Upper lobe of left lung (tissue), 6 donors: ENCODE results near the gene ZNF575. TPM values are rescaled to one million over a fixed set of nuclear protein-coding genes. Genes with fewer than 3 reads are reported as not detected.

Source experiments
- ATAC-seq, 2 donors: fragments of 200-7000 bp; cut with Tn5 transposase; one replicate each; pipeline ENCODE4 v1.9.1; 2022; ENCODE audit warnings: mild to moderate bottlenecking in 2 of 2, moderate library complexity in 2 of 2; ENCODE audit not compliant: low FRiP score in 2 of 2
- DNase-seq, 2 donors: peaks; one replicate each; pipeline ENCODE4 v3.0.0-alpha.2; 2019 to 2020
- H3K27ac ChIP-seq, 4 donors: fragments of 200-600 bp; sonication (generic); one replicate each; pipeline ENCODE4 v1.5.1; 2016 to 2019
- H3K27me3 ChIP-seq, 4 donors: fragments of 200-600 bp; sonication (generic); one replicate each; pipeline ENCODE4 v1.5.1; 2017 to 2019
- H3K36me3 ChIP-seq, 4 donors: fragments of 200-600 bp; sonication (generic); one replicate each; pipeline ENCODE4 v1.5.1; 2016 to 2019
- H3K4me1 ChIP-seq, 4 donors: fragments of 200-600 bp; sonication (generic); one replicate each; pipeline ENCODE4 v1.5.1; 2018 to 2019
- H3K4me3 ChIP-seq, 4 donors: fragments of 200-600 bp; sonication (generic); one replicate each; pipeline ENCODE4 v1.5.1; 2017 to 2019; ENCODE audit warnings: mild to moderate bottlenecking in 2 of 4, moderate library complexity in 1 of 4
- H3K9me3 ChIP-seq, 4 donors: fragments of 200-600 bp; sonication (generic); one replicate each; pipeline ENCODE4 v1.5.1; 2018 to 2019
- EP300 ChIP-seq, 4 donors: sonication (generic); formaldehyde crosslinking; IDR thresholded peaks; one replicate each; pipeline ENCODE4 v1.5.1; 2017; ENCODE audit warnings: antibody characterized with exemption in 4 of 4, control low read depth in 2 of 4
- POLR2A ChIP-seq, 4 donors: fragments of 450-650 bp; IDR thresholded peaks; one replicate each; pipeline ENCODE4 v1.5.1; 2016 to 2017; ENCODE audit warnings: antibody characterized with exemption in 4 of 4, mild to moderate bottlenecking in 2 of 4
- POLR2AphosphoS5 ChIP-seq, 2 donors: sonication (generic); formaldehyde crosslinking; IDR thresholded peaks; one replicate each; pipeline ENCODE4 v1.5.1; 2017; ENCODE audit warnings: antibody characterized with exemption in 2 of 2
- WGBS, 2 donors: methylation state at CpG; one replicate each; pipeline ENCODE4 v1.1.5; 2017 to 2018; 5-methylcytosine and 5-hydroxymethylcytosine counted together
- total RNA-seq, 6 donors: library from RNA; depleted of rRNA in 4 of 6; stranded (reverse); fragments of >200 nt in 4 of 6; gene quantifications; one replicate each; pipeline versions ENCODE4 v1.1.0 to v1.2.1, GENCODE V29; 2016 to 2021
- TF ChIP-seq, protein P1 (sequence below), 6 experiments: fragments of 450-650 bp in 4 of 6; fragments of 200-600 bp in 2 of 6; sonication (generic) in 2 of 6; IDR thresholded peaks; one replicate each; pipeline ENCODE4 v1.5.1; 2016 to 2019; ENCODE audit warnings: antibody characterized with exemption in 6 of 6
- donor health status: DM: no; HTN: no; CAD: no; lungs with moderate emphysema.
- donor health status: DM: no; HTN: yes; CAD: no; lungs with severe emphysema.

ZNF575 gene
- total RNA-seq, 6 donors from 2014 or later, result 0.76 to 4.4 (median 2.7) TPM; not detected in 1

DNA sequence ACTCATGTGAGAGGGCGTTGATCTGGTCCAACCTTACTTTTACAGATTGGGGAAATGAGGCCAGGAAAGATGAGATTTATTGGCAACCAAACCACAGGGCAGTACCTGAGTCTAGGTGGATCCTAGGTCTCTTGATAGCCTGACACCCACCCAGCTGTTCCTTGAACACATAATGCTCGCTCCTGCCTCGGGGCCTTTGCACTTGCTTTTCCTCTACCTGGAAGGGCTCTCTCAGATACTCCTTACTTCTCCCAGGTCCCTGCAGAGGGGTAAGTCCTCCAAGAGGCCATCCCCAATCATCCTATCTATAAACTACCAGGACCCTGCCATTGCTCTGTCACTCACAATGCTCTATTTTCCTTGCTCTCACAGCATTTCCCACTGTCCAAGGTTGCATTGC lies 7.4 kb downstream of the ZNF575 start:
- H3K4me3 ChIP-seq, result no peak overlapping the region
- DNase-seq (no peak), ATAC-seq (no peak)
- no peak for TF ChIP-seq EP300 (IDR thresholded peaks at IDR 0.05)
- TF ChIP-seq, protein P1, sequence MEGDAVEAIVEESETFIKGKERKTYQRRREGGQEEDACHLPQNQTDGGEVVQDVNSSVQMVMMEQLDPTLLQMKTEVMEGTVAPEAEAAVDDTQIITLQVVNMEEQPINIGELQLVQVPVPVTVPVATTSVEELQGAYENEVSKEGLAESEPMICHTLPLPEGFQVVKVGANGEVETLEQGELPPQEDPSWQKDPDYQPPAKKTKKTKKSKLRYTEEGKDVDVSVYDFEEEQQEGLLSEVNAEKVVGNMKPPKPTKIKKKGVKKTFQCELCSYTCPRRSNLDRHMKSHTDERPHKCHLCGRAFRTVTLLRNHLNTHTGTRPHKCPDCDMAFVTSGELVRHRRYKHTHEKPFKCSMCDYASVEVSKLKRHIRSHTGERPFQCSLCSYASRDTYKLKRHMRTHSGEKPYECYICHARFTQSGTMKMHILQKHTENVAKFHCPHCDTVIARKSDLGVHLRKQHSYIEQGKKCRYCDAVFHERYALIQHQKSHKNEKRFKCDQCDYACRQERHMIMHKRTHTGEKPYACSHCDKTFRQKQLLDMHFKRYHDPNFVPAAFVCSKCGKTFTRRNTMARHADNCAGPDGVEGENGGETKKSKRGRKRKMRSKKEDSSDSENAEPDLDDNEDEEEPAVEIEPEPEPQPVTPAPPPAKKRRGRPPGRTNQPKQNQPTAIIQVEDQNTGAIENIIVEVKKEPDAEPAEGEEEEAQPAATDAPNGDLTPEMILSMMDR (IDR thresholded peaks at IDR 0.05), result no peak
- no peak for TF ChIP-seq POLR2A (IDR thresholded peaks at IDR 0.05)
- TF ChIP-seq POLR2AphosphoS5 (IDR thresholded peaks at IDR 0.05), result no peak
- H3K27me3 ChIP-seq, result no peaks in the 10 kb centered on the region
- H3K27ac ChIP-seq, result no peak overlapping the region
- H3K36me3 ChIP-seq, result peaks cover 7 to 74% (median 51%) of the 10 kb centered on the region in 4 donors
- H3K9me3 ChIP-seq, result peaks cover 0 to 7% (median 3%) of the 10 kb centered on the region in 4 donors
- H3K4me1 ChIP-seq, result peaks cover 0 to 6% (median under 1%) of the 10 kb centered on the region in 4 donors
- 95% methylated on average over 3 of the region's 3 CpGs for WGBS, 2 donors

DNA sequence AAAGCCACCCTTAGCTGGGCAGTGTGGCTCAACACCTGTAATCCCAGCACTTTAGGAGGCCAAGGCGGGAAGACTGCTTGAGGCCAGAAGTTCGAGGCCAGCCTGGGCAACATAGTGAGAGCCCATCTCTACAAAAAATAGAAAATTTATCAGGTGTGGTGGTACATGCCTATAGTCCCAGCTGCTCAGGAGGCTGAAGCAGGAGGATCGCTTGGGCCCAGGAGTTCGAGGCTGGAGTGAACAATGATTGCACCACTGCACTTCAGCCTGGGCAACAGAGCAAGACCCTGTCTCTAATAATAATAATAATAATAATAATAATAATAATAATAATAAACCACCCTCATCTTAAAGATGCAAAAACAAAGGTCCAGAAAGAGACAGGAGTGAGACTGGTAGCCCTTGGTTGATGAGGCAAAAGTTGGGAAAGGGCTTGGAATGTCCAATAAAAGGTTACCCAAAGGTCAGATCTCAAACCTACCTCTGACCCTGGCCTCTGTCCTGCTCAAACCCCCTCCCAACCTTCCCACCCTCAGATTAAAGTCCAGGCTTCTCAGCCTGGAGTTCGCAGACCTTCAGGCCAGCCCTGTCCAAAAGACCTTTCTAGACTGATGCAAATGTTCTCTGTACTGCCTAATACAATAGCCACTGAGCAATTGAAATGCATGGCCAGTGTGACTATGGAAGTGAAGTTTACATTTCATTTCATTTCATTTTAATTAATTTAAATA lies 9.1 kb downstream of the ZNF575 start:
- no peak for TF ChIP-seq EP300 (IDR thresholded peaks at IDR 0.05)
- TF ChIP-seq POLR2A (IDR thresholded peaks at IDR 0.05), result no peak
- TF ChIP-seq POLR2AphosphoS5 (IDR thresholded peaks at IDR 0.05), result no peak
- TF ChIP-seq, protein P1 (IDR thresholded peaks at IDR 0.05), result no peak
- H3K27ac ChIP-seq, result no peak overlapping the region
- peaks cover 7 to 89% (median 59%) of the 10 kb centered on the region in 4 donors for H3K36me3 ChIP-seq
- no peaks in the 10 kb centered on the region for H3K4me1 ChIP-seq
- H3K27me3 ChIP-seq, result no peaks in the 10 kb centered on the region
- 93 to 99% methylated on average over 5 of the region's 5 CpGs for WGBS, 2 donors
- ATAC-seq (no peak), DNase-seq (no peak)
- no peak overlapping the region for H3K4me3 ChIP-seq
- peaks cover 0 to 7% (median 3%) of the 10 kb centered on the region in 4 donors for H3K9me3 ChIP-seq

DNA sequence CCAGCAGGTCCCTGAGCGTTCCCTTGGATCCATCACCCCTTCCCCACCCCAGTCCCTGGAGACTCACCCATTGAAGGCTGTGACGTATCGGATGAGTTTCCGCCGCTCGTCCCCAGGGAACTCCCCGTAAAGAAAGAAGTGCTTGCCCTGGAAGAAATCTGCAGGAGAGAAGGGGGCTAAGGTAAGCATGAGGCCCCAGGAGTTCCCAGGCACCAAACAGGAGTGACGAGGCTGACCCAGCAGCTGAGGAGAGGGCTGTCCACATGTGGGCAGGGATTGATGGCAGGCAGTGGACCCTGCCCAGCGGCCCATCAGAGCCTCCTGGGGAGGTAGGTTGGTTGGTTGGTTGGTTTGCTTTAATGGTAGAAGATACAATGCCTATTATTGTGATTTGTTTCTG lies 11.1 kb downstream of the ZNF575 start:
- ATAC-seq (no peak), DNase-seq (no peak)
- 91 to 97% methylated on average over 8 to 9 of the region's 9 CpGs for WGBS, 2 donors
- no peaks in the 10 kb centered on the region for H3K4me1 ChIP-seq
- peaks cover 7 to 80% (median 50%) of the 10 kb centered on the region in 4 donors for H3K36me3 ChIP-seq
- H3K9me3 ChIP-seq, result peaks cover 0 to 2% (median 0%) of the 10 kb centered on the region in 4 donors
- H3K27ac ChIP-seq, result no peak overlapping the region
- H3K4me3 ChIP-seq, result no peak overlapping the region
- H3K27me3 ChIP-seq, result no peaks in the 10 kb centered on the region
- TF ChIP-seq EP300 (IDR thresholded peaks at IDR 0.05), result no peak
- no peak for TF ChIP-seq POLR2AphosphoS5 (IDR thresholded peaks at IDR 0.05)
- no peak for TF ChIP-seq POLR2A (IDR thresholded peaks at IDR 0.05)
- TF ChIP-seq, protein P1 (IDR thresholded peaks at IDR 0.05), result no peak

DNA sequence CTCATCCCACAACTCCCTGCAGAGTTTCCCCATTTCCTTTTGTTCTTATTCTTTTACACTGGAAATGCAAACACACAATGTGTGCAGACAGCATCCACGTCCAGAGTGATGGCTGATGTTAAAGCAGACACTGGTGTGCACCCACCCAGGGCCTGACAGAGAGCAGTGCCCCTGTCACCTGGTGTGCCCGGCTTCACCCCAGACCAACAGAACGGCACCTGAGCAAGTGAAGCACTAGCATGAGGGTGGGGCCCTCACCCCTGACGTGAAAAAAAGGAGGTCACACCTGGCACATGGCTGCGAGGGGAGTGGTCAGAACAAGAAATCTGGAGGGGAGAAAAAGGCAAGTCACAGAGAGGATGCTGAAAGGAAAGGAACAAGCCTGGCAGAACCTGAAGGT lies 12.3 kb downstream of the ZNF575 start:
- H3K27me3 ChIP-seq, result no peaks in the 10 kb centered on the region
- no peak overlapping the region for H3K4me3 ChIP-seq
- H3K4me1 ChIP-seq, result no peaks in the 10 kb centered on the region
- H3K9me3 ChIP-seq, result no peaks in the 10 kb centered on the region
- WGBS, 2 donors, result 91 to 97% methylated on average over 5 of the region's 5 CpGs
- peaks cover 6 to 79% (median 49%) of the 10 kb centered on the region in 4 donors for H3K36me3 ChIP-seq
- no peak for ATAC-seq
- DNase-seq, result no peak
- H3K27ac ChIP-seq, result no peak overlapping the region
- TF ChIP-seq, protein P1 (IDR thresholded peaks at IDR 0.05), result no peak
- TF ChIP-seq EP300 (IDR thresholded peaks at IDR 0.05), result no peak

DNA sequence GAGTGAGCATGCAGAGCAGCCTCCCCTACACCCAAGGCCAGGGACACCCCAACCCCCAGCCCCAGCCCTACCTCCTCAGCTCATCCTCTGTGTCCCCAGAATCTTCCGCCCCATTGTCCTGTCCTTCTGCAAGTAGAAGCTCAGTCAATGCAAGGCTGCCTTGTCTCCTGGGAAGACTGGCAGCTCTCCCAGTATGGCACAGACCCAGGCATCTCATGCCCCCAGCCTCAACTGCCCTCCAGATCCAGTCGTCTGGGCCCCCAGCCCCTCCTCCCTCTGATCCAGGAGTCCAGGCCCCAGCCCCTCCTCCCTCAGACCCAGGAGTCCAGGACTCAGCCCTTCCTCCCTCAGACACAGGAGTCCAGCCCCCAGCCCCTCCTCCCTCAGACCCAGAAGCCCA lies 13.0 kb downstream of the ZNF575 start:
- DNase-seq (no peak), ATAC-seq (no peak)
- Histone ChIP-seq H3K4me3 (no peak overlapping the region), H3K36me3 (peaks cover 8 to 79% (median 49%) of the 10 kb centered on the region in 4 donors), H3K27ac (no peak overlapping the region), H3K4me1 (no peaks in the 10 kb centered on the region), H3K27me3 (no peaks in the 10 kb centered on the region), H3K9me3 (no peaks in the 10 kb centered on the region)
- WGBS, 2 donors, result 88 to 100% methylated on average over 2 of the region's 2 CpGs
- TF ChIP-seq, protein P1 (IDR thresholded peaks at IDR 0.05), result no peak
- TF ChIP-seq EP300 (IDR thresholded peaks at IDR 0.05) (no peak), POLR2A (IDR thresholded peaks at IDR 0.05) (no peak), POLR2AphosphoS5 (IDR thresholded peaks at IDR 0.05) (no peak)
